A549 (cell line): Measurements from ENCODE around the gene ELF2. TPM values are rescaled to one million over a fixed set of nuclear protein-coding genes. Genes with fewer than 3 reads are reported as not detected.

Source experiments
- ATAC-seq, 2 experiments: fragments of 200-7000 bp in 1 of 2; fragments of >200 bp in 1 of 2; cut with Nextera tagmentation in 1 of 2; cut with Tn5 transposase in 1 of 2; 3 replicates each; pipeline versions ENCODE4 v1.8.0 to v1.9.1; 2018 to 2020; ENCODE audit warnings: mild to moderate bottlenecking in 1 of 2, moderate library complexity in 1 of 2
- CTCF ChIA-PET: fragments of 300-600 bp; sonication (Branson Sonifier 250); formaldehyde crosslinking; extraction: SDS; loops from one replicate; lab custom pipeline; 2021; ENCODE audit warnings: antibody characterized with exemption, inconsistent platforms; lab: Yijun Ruan, JAX
- POLR2A ChIA-PET: fragments of 350-600 bp; formaldehyde crosslinking; extraction: SDS; loops from one replicate; lab custom pipeline; 2021; ENCODE audit warnings: antibody characterized with exemption, inconsistent platforms; lab: Yijun Ruan, JAX
- DNase-seq, 2 experiments: peaks; one replicate each; pipeline versions ENCODE4 v3.0.0 to v3.0.0-alpha.2; 2011 to 2016; ENCODE audit warnings: low read depth in 1 of 2, low spot score in 1 of 2
- FAIRE-seq: peaks from 2 replicates; lab custom pipeline; 2011; peaks lifted over from hg19 to GRCh38; lab: Jason Lieb, UNC
- H3K27ac ChIP-seq, 2 experiments: fragments of >200 bp; sonication (Bioruptor Twin); formaldehyde crosslinking; 3 replicates each; pipeline ENCODE4 v1.5.1; 2016 to 2017
- H3K4me1 ChIP-seq: fragments of >200 bp; sonication (Bioruptor Twin); formaldehyde crosslinking; 3 replicates; pipeline ENCODE4 v1.6.1; 2016
- H3K4me2 ChIP-seq: fragments of >200 bp; sonication (Bioruptor Twin); formaldehyde crosslinking; 3 replicates; pipeline ENCODE4 v1.6.1; 2016
- H3K4me3 ChIP-seq: fragments of >200 bp; sonication (Bioruptor Twin); formaldehyde crosslinking; 3 replicates; pipeline ENCODE4 v1.5.1; 2016
- H3K9me3 ChIP-seq: fragments of >200 bp; sonication (Bioruptor Twin); formaldehyde crosslinking; 3 replicates; pipeline ENCODE4 v1.6.1; 2016
- CEBPB ChIP-seq, 2 experiments: fragments of >200 bp in 1 of 2; sonication (Bioruptor Twin) in 1 of 2; formaldehyde crosslinking in 1 of 2; IDR thresholded peaks; 2 replicates each; pipeline ENCODE4 v1.6.1; 2012 to 2016
- CHD4 ChIP-seq: fragments of 200-600 bp; sonication (generic); IDR thresholded peaks from 2 replicates; pipeline ENCODE4 v1.6.1; 2016; ENCODE audit warnings: antibody characterized with exemption, mild to moderate bottlenecking, borderline replicate concordance
- CTCF ChIP-seq: fragments of >200 bp; sonication (Bioruptor Twin); formaldehyde crosslinking; IDR thresholded peaks from 3 replicates; pipeline ENCODE4 v1.5.1; 2016
- EHF ChIP-seq: fragments of 250-450 bp; sonication (Bioruptor Pico); IDR thresholded peaks from 2 replicates; pipeline ENCODE4 v1.5.0; 2020; ENCODE audit warnings: mild to moderate bottlenecking
- EHMT2 ChIP-seq: fragments of 200-600 bp; sonication (generic); IDR thresholded peaks from 2 replicates; pipeline ENCODE4 v1.6.1; 2016; ENCODE audit warnings: antibody characterized with exemption, low read depth, mild to moderate bottlenecking, moderate library complexity
- EP300 ChIP-seq, 2 experiments: fragments of >200 bp; sonication (Bioruptor Twin); formaldehyde crosslinking; IDR thresholded peaks; 2 replicates in 1 of 2; 3 replicates in 1 of 2; pipeline ENCODE4 v1.6.1; 2016 to 2017
- FOSL2 ChIP-seq, 2 experiments: fragments of 450-650 bp in 1 of 2; fragments of >200 bp in 1 of 2; sonication (Bioruptor Twin) in 1 of 2; formaldehyde crosslinking; IDR thresholded peaks; 2 replicates each; pipeline versions ENCODE4 v1.5.0 to v1.6.1; 2016 to 2020; ENCODE audit warnings: mild to moderate bottlenecking in 1 of 2, moderate library complexity in 1 of 2
- FOXS1 ChIP-seq: fragments of 250-450 bp; sonication (Bioruptor Pico); IDR thresholded peaks from 2 replicates; pipeline ENCODE4 v1.5.0; 2020; ENCODE audit warnings: mild to moderate bottlenecking, moderate library complexity
- HES2 ChIP-seq: fragments of >200 bp; sonication (Bioruptor Twin); formaldehyde crosslinking; IDR thresholded peaks from 2 replicates; pipeline ENCODE4 v1.6.1; 2016
- KDM1A ChIP-seq: fragments of 200-600 bp; sonication (generic); IDR thresholded peaks from 2 replicates; pipeline ENCODE4 v1.6.1; 2016; ENCODE audit warnings: low read depth, mild to moderate bottlenecking
- KDM5A ChIP-seq: fragments of 200-600 bp; sonication (generic); IDR thresholded peaks from 2 replicates; pipeline ENCODE4 v1.6.1; 2016; ENCODE audit warnings: antibody characterized with exemption, mild to moderate bottlenecking
- MAX ChIP-seq: IDR thresholded peaks from 2 replicates; pipeline ENCODE4 v1.6.1; 2012
- MAZ ChIP-seq: fragments of 150-350 bp; IDR thresholded peaks from 2 replicates; pipeline ENCODE4 v1.6.1; 2014; ENCODE audit warnings: antibody characterized with exemption, low read depth, low read length, borderline replicate concordance
- NFE2L2 ChIP-seq: fragments of 150-350 bp; conservative IDR thresholded peaks from 2 replicates; pipeline ENCODE4 v1.6.1; 2014; ENCODE audit warnings: low read length
- PHF8 ChIP-seq: fragments of 200-600 bp; sonication (generic); IDR thresholded peaks from 2 replicates; pipeline ENCODE4 v1.6.1; 2016; ENCODE audit warnings: low read depth, mild to moderate bottlenecking, antibody characterized with exemption, moderate library complexity, borderline replicate concordance
- RARB ChIP-seq: fragments of 250-450 bp; sonication (Bioruptor Pico); IDR thresholded peaks from 2 replicates; pipeline ENCODE4 v1.8.0; 2021; ENCODE audit warnings: mild to moderate bottlenecking, moderate library complexity
- RCOR1 ChIP-seq: fragments of 150-350 bp; IDR thresholded peaks from 2 replicates; pipeline ENCODE4 v1.6.1; 2014; ENCODE audit warnings: antibody characterized with exemption, low read length, low read depth
- RNF2 ChIP-seq: fragments of 200-600 bp; sonication (generic); IDR thresholded peaks from 2 replicates; pipeline ENCODE4 v1.6.1; 2016; ENCODE audit warnings: low read depth, mild to moderate bottlenecking, antibody characterized with exemption, moderate library complexity, borderline replicate concordance
- SMC3 ChIP-seq: fragments of >200 bp; sonication (Bioruptor Twin); formaldehyde crosslinking; IDR thresholded peaks from 3 replicates; pipeline ENCODE4 v1.6.1; 2018; ENCODE audit warnings: inconsistent platforms
- SREBF2 ChIP-seq: fragments of 450-650 bp; IDR thresholded peaks from 2 replicates; pipeline ENCODE4 v1.6.1; 2014; ENCODE audit warnings: mild to moderate bottlenecking, moderate library complexity
- USF2 ChIP-seq: fragments of 450-650 bp; IDR thresholded peaks from 2 replicates; pipeline ENCODE4 v1.6.1; 2014; ENCODE audit warnings: antibody characterized with exemption
- ZC3H11A ChIP-seq: fragments of 450-650 bp; IDR thresholded peaks from 2 replicates; pipeline ENCODE4 v1.6.1; 2014; ENCODE audit warnings: antibody characterized with exemption, mild to moderate bottlenecking
- ZSCAN20 ChIP-seq: fragments of 250-450 bp; sonication (Bioruptor Pico); IDR thresholded peaks from 2 replicates; pipeline ENCODE4 v1.8.0; 2022; ENCODE audit warnings: mild to moderate bottlenecking, moderate library complexity
- WGBS: methylation state at CpG from one replicate; pipeline ENCODE4 v1.1.6; 2017; ENCODE audit errors: missing lambda C conversion rate; 5-methylcytosine and 5-hydroxymethylcytosine counted together
- polyA plus RNA-seq, 4 experiments: library from polyadenylated mRNA; depleted of rRNA in 3 of 4; stranded (reverse); fragments of >200 nt; fragmentation: RNase III in 1 of 4; extraction: RNeasy Plus Mini Kit Qiagen cat#74134 plus additional on column Dnase treatment in 1 of 4; gene quantifications; 2 replicates in 3 of 4; 3 replicates in 1 of 4; pipeline ENCODE4 v1.2.3, GENCODE V29; 2011 to 2017
- TF ChIP-seq, protein P1 (sequence below): fragments of 250-450 bp; sonication (Bioruptor Pico); IDR thresholded peaks from 2 replicates; pipeline ENCODE4 v1.5.0; 2020; ENCODE audit warnings: low read depth, mild to moderate bottlenecking, moderate library complexity
- TF ChIP-seq, protein P2 (sequence below): fragments of 250-450 bp; sonication (Bioruptor Pico); IDR thresholded peaks from 2 replicates; pipeline ENCODE4 v1.5.0; 2021; ENCODE audit warnings: mild to moderate bottlenecking, moderate library complexity, borderline replicate concordance
- TF ChIP-seq, protein P3 (sequence below): fragments of >200 bp; sonication (Bioruptor Twin); formaldehyde crosslinking; IDR thresholded peaks from 3 replicates; pipeline ENCODE4 v1.6.1; 2016

Gene ELF2
- polyA plus RNA-seq, 2 of the 4 experiments (the other 2 are of a cell fraction) = 12.7 to 24.3 TPM

DNA sequence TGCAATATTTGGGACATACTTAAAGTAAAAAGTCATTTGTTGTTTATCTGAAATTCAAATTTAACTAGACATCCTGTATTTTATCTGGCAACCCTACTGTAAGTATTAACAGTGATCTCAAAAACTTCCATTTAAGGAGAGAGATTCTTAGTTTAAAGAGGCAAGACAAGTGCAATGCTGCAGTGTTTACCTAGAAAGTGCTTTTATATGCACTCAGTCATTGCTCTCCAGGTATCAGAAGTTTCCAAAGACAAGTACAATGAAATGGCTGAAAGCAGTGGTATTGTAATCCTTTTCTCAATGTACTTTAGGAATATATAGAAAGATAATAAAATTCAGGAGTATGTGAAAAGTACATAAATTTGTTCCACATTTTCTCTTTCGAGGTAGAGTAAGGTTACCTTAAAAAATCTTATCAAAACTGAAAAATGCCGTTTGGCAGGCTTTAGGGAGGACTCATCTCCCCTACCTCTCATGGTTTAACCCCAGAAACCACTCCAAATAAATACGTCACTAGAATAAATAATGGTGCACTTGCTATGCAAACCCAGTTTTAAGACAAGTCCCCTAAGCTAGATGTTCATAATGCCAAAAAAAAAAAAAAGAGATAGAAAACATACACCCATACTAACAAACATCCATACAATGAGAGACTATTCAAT lies 45.7 kb downstream of the ELF2 start:
- Histone ChIP-seq H3K9me3 (no peaks in the 10 kb centered on the region), H3K4me3 (no peak overlapping the region), H3K4me2 (no peak overlapping the region), H3K27ac (no peak overlapping the region), H3K4me1 (0 out of 3 replicates have a peak, but pooled peaks cover 3% of the 10 kb centered on the region)
- WGBS = 86% methylated on average over 3 of the region's 3 CpGs
- FAIRE-seq = no peak
- ATAC-seq = no peak
- TF ChIP-seq, protein P1, sequence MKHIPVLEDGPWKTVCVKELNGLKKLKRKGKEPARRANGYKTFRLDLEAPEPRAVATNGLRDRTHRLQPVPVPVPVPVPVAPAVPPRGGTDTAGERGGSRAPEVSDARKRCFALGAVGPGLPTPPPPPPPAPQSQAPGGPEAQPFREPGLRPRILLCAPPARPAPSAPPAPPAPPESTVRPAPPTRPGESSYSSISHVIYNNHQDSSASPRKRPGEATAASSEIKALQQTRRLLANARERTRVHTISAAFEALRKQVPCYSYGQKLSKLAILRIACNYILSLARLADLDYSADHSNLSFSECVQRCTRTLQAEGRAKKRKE = no peak
- TF ChIP-seq RARB (CRISPR knock-in tag) (no peak), CHD4 (no peak), EP300 (IDR thresholded peaks at IDR 0.05) (no peak), KDM5A (no peak), EHMT2 (no peak), CEBPB (IDR thresholded peaks at IDR 0.05) (no peak), ZC3H11A (no peak), USF2 (no peak), MAX (no peak), ZSCAN20 (CRISPR knock-in tag) (no peak), HES2 (no peak), CTCF (no peak), FOXS1 (CRISPR knock-in tag) (no peak)
- CTCF ChIA-PET = no interaction called here
- POLR2A ChIA-PET = no interaction called here
- DNase-seq = no peak

DNA sequence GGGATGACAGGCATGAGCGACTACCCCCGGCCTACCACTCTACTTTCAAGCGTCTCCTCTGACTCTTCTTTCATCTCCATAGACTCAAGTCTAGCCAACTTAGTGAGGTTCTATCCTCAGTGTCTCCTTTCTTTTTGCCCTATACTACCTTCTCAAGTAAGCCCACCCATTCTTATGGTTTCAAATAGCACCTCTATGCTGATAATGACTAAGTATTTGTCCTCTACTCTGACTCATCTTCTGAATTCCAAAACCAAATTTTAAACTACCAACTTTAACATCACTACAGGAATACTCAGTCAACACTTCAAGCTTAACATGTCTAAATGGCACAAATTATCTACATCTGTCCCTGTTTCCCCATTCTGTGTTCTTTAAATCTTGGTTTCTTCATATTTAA lies 47.8 kb downstream of the ELF2 start:
- no peak for TF ChIP-seq PHF8
- TF ChIP-seq NFE2L2 = no peak
- no peak for TF ChIP-seq KDM1A
- TF ChIP-seq MAZ = no peak
- TF ChIP-seq, protein P2, sequence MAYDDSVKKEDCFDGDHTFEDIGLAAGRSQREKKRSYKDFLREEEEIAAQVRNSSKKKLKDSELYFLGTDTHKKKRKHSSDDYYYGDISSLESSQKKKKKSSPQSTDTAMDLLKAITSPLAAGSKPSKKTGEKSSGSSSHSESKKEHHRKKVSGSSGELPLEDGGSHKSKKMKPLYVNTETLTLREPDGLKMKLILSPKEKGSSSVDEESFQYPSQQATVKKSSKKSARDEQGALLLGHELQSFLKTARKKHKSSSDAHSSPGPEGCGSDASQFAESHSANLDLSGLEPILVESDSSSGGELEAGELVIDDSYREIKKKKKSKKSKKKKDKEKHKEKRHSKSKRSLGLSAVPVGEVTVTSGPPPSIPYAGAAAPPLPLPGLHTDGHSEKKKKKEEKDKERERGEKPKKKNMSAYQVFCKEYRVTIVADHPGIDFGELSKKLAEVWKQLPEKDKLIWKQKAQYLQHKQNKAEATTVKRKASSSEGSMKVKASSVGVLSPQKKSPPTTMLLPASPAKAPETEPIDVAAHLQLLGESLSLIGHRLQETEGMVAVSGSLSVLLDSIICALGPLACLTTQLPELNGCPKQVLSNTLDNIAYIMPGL (CRISPR knock-in tag) = no peak
- TF ChIP-seq SREBF2 = no peak
- TF ChIP-seq, protein P3, sequence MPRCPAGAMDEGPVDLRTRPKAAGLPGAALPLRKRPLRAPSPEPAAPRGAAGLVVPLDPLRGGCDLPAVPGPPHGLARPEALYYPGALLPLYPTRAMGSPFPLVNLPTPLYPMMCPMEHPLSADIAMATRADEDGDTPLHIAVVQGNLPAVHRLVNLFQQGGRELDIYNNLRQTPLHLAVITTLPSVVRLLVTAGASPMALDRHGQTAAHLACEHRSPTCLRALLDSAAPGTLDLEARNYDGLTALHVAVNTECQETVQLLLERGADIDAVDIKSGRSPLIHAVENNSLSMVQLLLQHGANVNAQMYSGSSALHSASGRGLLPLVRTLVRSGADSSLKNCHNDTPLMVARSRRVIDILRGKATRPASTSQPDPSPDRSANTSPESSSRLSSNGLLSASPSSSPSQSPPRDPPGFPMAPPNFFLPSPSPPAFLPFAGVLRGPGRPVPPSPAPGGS = no peak
- no peak for TF ChIP-seq FOXS1 (CRISPR knock-in tag)
- TF ChIP-seq EHF (CRISPR knock-in tag) = no peak
- no peak for TF ChIP-seq FOSL2 (IDR thresholded peaks at IDR 0.05)
- no peak for TF ChIP-seq FOSL2 (CRISPR knock-in tag; IDR thresholded peaks at IDR 0.05)
- no peak for TF ChIP-seq SMC3
- TF ChIP-seq, protein P1 = no peak
- TF ChIP-seq RCOR1 = no peak
- no peak for TF ChIP-seq RNF2

More for the DNA sequence above, 47.8 kb downstream of the ELF2 start:
- H3K9me3 ChIP-seq = no peaks in the 10 kb centered on the region
- FAIRE-seq (no peak), ATAC-seq (no peak), DNase-seq (no peak)
- H3K27ac ChIP-seq = no peak overlapping the region
- CTCF ChIA-PET = no interaction called here
- H3K4me2 ChIP-seq = no peak overlapping the region
- 100% methylated on average over 3 of the region's 3 CpGs for WGBS
- H3K4me3 ChIP-seq = no peak overlapping the region
- POLR2A ChIA-PET = interaction anchor here (1.1 kb wide), 1 partner anchor 48 kb away, joined by 3 read pairs; the partner anchor contains the start of gene ELF2
- H3K4me1 ChIP-seq = 0 out of 3 replicates have a peak, but pooled peaks cover 3% of the 10 kb centered on the region
